Osteoblast (primary cell): ENCODE results near the gene PHLDA1. TPM values are rescaled to one million over a fixed set of nuclear protein-coding genes. Genes with fewer than 3 reads are reported as not detected.

Experiments
- DNase-seq: peaks from one replicate; pipeline ENCODE4 v3.0.0; 2011; ENCODE audit warnings: low spot score, mixed read lengths; ENCODE audit not compliant: insufficient read length; ENCODE audit errors: missing footprints
- H2AFZ ChIP-seq: 2 replicates; pipeline ENCODE4 v1.6.0; 2011; ENCODE audit warnings: mild to moderate bottlenecking, low read length
- H3K27ac ChIP-seq: 2 replicates; pipeline ENCODE4 v1.5.1; 2011; ENCODE audit warnings: mild to moderate bottlenecking, low read depth, low read length, moderate library complexity
- H3K27me3 ChIP-seq: 2 replicates; pipeline ENCODE4 v1.6.0; 2012; ENCODE audit warnings: mild to moderate bottlenecking, control low read depth, inconsistent platforms, low read length, moderate library complexity; ENCODE audit not compliant: insufficient read depth
- H3K36me3 ChIP-seq: 2 replicates; pipeline ENCODE4 v1.5.1; 2011; ENCODE audit warnings: mild to moderate bottlenecking, low read length, control low read depth, moderate library complexity; ENCODE audit not compliant: insufficient read depth
- H3K4me1 ChIP-seq: 2 replicates; pipeline ENCODE4 v1.5.1; 2011; ENCODE audit warnings: mild to moderate bottlenecking, low read length, control low read depth, moderate library complexity; ENCODE audit not compliant: insufficient read depth
- H3K4me2 ChIP-seq: 2 replicates; pipeline ENCODE4 v1.6.0; 2011; ENCODE audit warnings: mild to moderate bottlenecking, low read length; ENCODE audit not compliant: insufficient read depth
- H3K4me3 ChIP-seq: fragments of 200-600 bp; sonication (generic); 3 replicates; pipeline ENCODE4 v1.5.1; 2012; ENCODE audit warnings: mild to moderate bottlenecking, low read length, inconsistent platforms; ENCODE audit not compliant: insufficient read depth
- H3K79me2 ChIP-seq: 2 replicates; pipeline ENCODE4 v1.6.0; 2012; ENCODE audit warnings: mild to moderate bottlenecking, low read length, control low read depth, inconsistent platforms; ENCODE audit not compliant: insufficient read depth
- H3K9me3 ChIP-seq: 2 replicates; pipeline ENCODE4 v1.5.1; 2011; ENCODE audit warnings: low read depth, low read length, control low read depth
- H4K20me1 ChIP-seq: 2 replicates; pipeline ENCODE4 v1.6.0; 2012; ENCODE audit warnings: mild to moderate bottlenecking, low read length, control low read depth; ENCODE audit not compliant: insufficient read depth
- total RNA-seq: library from RNA; depleted of rRNA; stranded (reverse); fragments of >200 nt; gene quantifications from 2 replicates; pipeline ENCODE4 v1.2.3, GENCODE V29; 2012
- TF ChIP-seq, protein P1 (sequence below): IDR thresholded peaks from 2 replicates; pipeline ENCODE4 v1.5.1; 2011; ENCODE audit warnings: mild to moderate bottlenecking, low read depth, low read length, moderate library complexity; ENCODE audit errors: extremely low read depth

PHLDA1 gene
- total RNA-seq, 1 donor, result 111 TPM

DNA sequence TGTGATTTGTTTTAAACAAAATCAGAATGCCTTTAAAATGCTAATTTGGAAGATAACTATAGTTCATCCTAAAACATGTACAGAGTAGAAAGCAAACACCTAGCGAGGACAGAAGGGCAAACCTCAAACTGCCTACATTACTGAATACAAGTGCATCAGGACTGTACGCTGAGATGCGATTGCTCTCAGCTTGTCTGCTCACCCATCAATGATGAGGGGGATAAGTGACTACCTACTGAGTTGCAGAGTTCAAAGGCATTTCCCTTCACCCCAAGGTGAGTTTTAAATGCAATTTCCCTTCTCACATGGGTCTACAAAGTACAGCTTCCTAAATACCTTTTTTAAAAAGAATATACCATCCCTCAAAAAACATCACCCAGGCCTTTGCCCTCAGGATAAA, 52.9 kb downstream of the PHLDA1 start:
- Histone ChIP-seq H2AFZ (no peak overlapping the region), H3K4me3 (no peak overlapping the region), H3K4me1 (peaks cover 35% of the 10 kb centered on the region), H3K36me3 (no peaks in the 10 kb centered on the region), H4K20me1 (no peaks in the 10 kb centered on the region), H3K9me3 (no peaks in the 10 kb centered on the region), H3K4me2 (peak overlapping the region; percentile 59), H3K27ac (peak overlapping the region; percentile 91), H3K27me3 (no peaks in the 10 kb centered on the region), H3K79me2 (no peaks in the 10 kb centered on the region)
- no peak for DNase-seq
- TF ChIP-seq, protein P1, sequence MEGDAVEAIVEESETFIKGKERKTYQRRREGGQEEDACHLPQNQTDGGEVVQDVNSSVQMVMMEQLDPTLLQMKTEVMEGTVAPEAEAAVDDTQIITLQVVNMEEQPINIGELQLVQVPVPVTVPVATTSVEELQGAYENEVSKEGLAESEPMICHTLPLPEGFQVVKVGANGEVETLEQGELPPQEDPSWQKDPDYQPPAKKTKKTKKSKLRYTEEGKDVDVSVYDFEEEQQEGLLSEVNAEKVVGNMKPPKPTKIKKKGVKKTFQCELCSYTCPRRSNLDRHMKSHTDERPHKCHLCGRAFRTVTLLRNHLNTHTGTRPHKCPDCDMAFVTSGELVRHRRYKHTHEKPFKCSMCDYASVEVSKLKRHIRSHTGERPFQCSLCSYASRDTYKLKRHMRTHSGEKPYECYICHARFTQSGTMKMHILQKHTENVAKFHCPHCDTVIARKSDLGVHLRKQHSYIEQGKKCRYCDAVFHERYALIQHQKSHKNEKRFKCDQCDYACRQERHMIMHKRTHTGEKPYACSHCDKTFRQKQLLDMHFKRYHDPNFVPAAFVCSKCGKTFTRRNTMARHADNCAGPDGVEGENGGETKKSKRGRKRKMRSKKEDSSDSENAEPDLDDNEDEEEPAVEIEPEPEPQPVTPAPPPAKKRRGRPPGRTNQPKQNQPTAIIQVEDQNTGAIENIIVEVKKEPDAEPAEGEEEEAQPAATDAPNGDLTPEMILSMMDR, result no peak

DNA sequence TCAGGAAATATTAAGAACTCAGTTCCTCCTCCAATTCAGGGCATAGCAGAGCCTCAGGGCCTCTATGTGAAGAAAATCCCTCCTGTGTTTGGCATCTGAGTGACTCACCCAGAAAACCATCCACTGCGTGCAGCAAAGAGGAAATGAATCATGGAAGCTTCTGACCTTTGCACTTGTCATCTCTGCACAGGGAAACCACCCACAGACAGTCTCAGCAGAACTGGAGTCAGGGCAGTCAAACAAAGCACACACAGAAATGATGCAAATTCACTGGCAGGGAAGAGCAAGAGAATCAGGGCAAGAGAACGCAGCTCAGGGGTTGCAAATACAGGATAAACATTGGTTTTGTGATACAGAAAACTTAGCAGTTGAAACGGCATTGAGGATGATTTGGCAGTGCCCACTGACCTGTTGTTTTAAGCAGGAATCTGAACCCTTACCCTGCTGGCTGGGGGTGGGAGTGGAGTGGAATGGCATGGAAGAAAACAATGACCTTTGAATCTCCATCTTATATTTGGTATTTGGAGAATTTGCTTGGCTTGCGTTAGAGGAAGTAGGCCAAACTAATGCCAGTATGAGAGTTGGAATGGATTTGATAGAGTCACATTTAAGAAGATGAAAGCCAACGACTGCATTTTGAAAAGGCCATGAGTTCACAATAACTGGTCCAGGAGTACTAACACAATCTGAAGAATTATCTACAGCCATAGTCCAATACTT, 53.5 kb downstream of the PHLDA1 start:
- DNase-seq, result peak; percentile 74
- no peak overlapping the region for H3K4me3 ChIP-seq
- H3K4me2 ChIP-seq, result peak overlapping the region; percentile 59
- peaks cover 34% of the 10 kb centered on the region for H3K4me1 ChIP-seq
- no peaks in the 10 kb centered on the region for H3K36me3 ChIP-seq
- no peak overlapping the region for H2AFZ ChIP-seq
- H3K27ac ChIP-seq, result peak overlapping the region; percentile 91
- no peaks in the 10 kb centered on the region for H3K9me3 ChIP-seq
- H4K20me1 ChIP-seq, result no peaks in the 10 kb centered on the region
- no peaks in the 10 kb centered on the region for H3K27me3 ChIP-seq
- TF ChIP-seq, protein P1, result no peak
- H3K79me2 ChIP-seq, result no peaks in the 10 kb centered on the region

DNA sequence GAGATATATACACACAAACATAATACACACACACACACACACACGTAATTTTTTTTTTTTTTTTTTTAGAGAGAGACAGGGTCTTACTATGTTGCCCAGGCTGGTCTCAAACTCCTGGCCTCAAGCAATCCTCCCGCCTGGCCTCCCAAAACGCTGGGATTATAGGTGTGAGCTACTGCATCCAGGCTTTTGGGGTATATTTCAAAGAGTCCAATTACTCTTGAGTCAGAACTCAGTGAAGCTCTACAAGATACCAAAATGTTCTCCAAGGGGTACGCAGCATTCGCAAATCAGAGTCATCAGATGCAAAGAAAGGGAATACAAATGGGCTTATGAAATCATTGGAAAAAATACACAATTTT, 54.0 kb downstream of the PHLDA1 start:
- H3K27me3 ChIP-seq, result no peaks in the 10 kb centered on the region
- H4K20me1 ChIP-seq, result no peaks in the 10 kb centered on the region
- DNase-seq, result peak; percentile 45
- TF ChIP-seq, protein P1, result no peak
- H3K79me2 ChIP-seq, result no peaks in the 10 kb centered on the region
- peaks cover 30% of the 10 kb centered on the region for H3K4me1 ChIP-seq
- no peaks in the 10 kb centered on the region for H3K9me3 ChIP-seq
- H3K27ac ChIP-seq, result peak overlapping the region; percentile 91
- peak overlapping the region; percentile 45 for H3K4me2 ChIP-seq
- H3K4me3 ChIP-seq, result no peak overlapping the region
- H3K36me3 ChIP-seq, result no peaks in the 10 kb centered on the region
- H2AFZ ChIP-seq, result no peak overlapping the region

DNA sequence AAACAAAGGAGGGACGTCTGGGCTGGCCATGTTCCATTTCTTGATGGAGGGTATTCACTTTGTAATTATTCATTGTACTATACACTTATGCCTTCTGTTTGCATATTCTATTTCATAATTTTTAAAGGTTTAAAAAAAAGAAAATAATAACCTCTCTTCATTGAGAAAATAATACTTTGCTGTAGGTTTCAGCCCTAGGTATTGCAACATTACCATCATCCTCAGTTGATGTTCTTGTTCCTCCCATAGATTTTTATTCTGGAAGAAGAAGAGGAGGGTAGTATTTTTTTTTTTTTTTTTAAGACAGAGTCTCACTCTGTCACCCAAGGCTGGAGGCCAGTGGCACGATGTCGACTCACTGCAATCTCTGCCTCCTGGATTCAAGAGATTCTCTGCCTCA, 54.7 kb downstream of the PHLDA1 start:
- no peaks in the 10 kb centered on the region for H3K36me3 ChIP-seq
- H3K9me3 ChIP-seq, result no peaks in the 10 kb centered on the region
- no peaks in the 10 kb centered on the region for H3K79me2 ChIP-seq
- no peak overlapping the region for H2AFZ ChIP-seq
- H4K20me1 ChIP-seq, result no peaks in the 10 kb centered on the region
- DNase-seq, result no peak
- H3K27me3 ChIP-seq, result no peaks in the 10 kb centered on the region
- no peak overlapping the region for H3K4me2 ChIP-seq
- H3K27ac ChIP-seq, result peak overlapping the region; percentile 91
- no peak overlapping the region for H3K4me3 ChIP-seq
- TF ChIP-seq, protein P1, result no peak
- peaks cover 30% of the 10 kb centered on the region for H3K4me1 ChIP-seq
